NCI-H2227 (cell line): ENCODE data around the gene NLRP11.

ENCODE experiments used
- DNase-seq: peaks from one replicate; lab custom pipeline; 2025; ENCODE audit not compliant: unreplicated experiment; lab: John Stamatoyannopoulos, UW

Gene NLRP11

GRCh38 chr19:55831846-55832245 lies at the start of gene NLRP11:
Gene NLRP11, minus strand, starts transcription at chr19:55831999. Its CDS starts 13,825 bp downstream, at chr19:55818174.
- DNase-seq: no peak

- no peak for DNase-seq
These were observed 45.4 kb upstream of the NLRP11 start for GRCh38 chr19:55877211-55877610.

- DNase-seq: no peak
These were observed 38.9 kb upstream of the NLRP11 start for GRCh38 chr19:55870736-55871135.

- DNase-seq: no peak
These were observed 35.3 kb upstream of the NLRP11 start for GRCh38 chr19:55867101-55867500.

- no peak for DNase-seq
These were observed 34.7 kb upstream of the NLRP11 start for GRCh38 chr19:55866521-55866920.

- no peak for DNase-seq
These were observed 27.2 kb upstream of the NLRP11 start for GRCh38 chr19:55858969-55859368.

GRCh38 chr19:55858401-55858800 lies 26.6 kb upstream of the NLRP11 start:
- no peak for DNase-seq

GRCh38 chr19:55857974-55858373 lies 26.2 kb upstream of the NLRP11 start:
- DNase-seq: no peak

GRCh38 chr19:55857149-55857548 lies 25.4 kb upstream of the NLRP11 start:
- no peak for DNase-seq

GRCh38 chr19:55855160-55855559 lies 23.4 kb upstream of the NLRP11 start:
- no peak for DNase-seq

GRCh38 chr19:55838906-55839305 lies 7.1 kb upstream of the NLRP11 start:
- DNase-seq: no peak

GRCh38 chr19:55838251-55838650 lies 6.5 kb upstream of the NLRP11 start:
- no peak for DNase-seq

- DNase-seq: peak; percentile 85
These were observed 4.5 kb upstream of the NLRP11 start, which contains the start of gene NLRP4 for GRCh38 chr19:55836340-55836739. Gene NLRP4, plus strand, starts transcription at chr19:55836540. Its CDS starts 15,541 bp downstream, at chr19:55852081.

- DNase-seq: no peak
These were observed 877 bp upstream of the NLRP11 start for GRCh38 chr19:55832676-55833075.

- no peak for DNase-seq
These were observed 1.1 kb downstream of the NLRP11 start for GRCh38 chr19:55830656-55831055.

- no peak for DNase-seq
These were observed 11.8 kb downstream of the NLRP11 start for GRCh38 chr19:55820037-55820436.

- DNase-seq: no peak
These were observed 17.9 kb downstream of the NLRP11 start for GRCh38 chr19:55813906-55814305.

GRCh38 chr19:55812449-55812848 lies 19.4 kb downstream of the NLRP11 start:
- no peak for DNase-seq

GRCh38 chr19:55811340-55811739 lies 20.5 kb downstream of the NLRP11 start:
- no peak for DNase-seq

GRCh38 chr19:55809381-55810058 lies 22.3 kb downstream of the NLRP11 start:
- DNase-seq: peak; percentile 90

- DNase-seq: no peak
These were observed 29.5 kb downstream of the NLRP11 start for GRCh38 chr19:55802281-55802680.

GRCh38 chr19:55801416-55801815 lies 30.4 kb downstream of the NLRP11 start:
- DNase-seq: no peak

GRCh38 chr19:55795021-55795420 lies 36.8 kb downstream of the NLRP11 start:
- DNase-seq: no peak
